NCI-H82 treated with DMSO at 0.1 percent for 48 hours (cell line): ENCODE measurements around the gene BCL2L1.
"Not testable (repeated sequence)": the region's sequence is repeated elsewhere in the genome, so short reads cannot be mapped to it uniquely, and the experiment has no call there.

Source experiments
- DNase-seq: peaks from one replicate; lab custom pipeline; 2025; ENCODE audit not compliant: unreplicated experiment; lab: John Stamatoyannopoulos, UW

BCL2L1 gene

DNA sequence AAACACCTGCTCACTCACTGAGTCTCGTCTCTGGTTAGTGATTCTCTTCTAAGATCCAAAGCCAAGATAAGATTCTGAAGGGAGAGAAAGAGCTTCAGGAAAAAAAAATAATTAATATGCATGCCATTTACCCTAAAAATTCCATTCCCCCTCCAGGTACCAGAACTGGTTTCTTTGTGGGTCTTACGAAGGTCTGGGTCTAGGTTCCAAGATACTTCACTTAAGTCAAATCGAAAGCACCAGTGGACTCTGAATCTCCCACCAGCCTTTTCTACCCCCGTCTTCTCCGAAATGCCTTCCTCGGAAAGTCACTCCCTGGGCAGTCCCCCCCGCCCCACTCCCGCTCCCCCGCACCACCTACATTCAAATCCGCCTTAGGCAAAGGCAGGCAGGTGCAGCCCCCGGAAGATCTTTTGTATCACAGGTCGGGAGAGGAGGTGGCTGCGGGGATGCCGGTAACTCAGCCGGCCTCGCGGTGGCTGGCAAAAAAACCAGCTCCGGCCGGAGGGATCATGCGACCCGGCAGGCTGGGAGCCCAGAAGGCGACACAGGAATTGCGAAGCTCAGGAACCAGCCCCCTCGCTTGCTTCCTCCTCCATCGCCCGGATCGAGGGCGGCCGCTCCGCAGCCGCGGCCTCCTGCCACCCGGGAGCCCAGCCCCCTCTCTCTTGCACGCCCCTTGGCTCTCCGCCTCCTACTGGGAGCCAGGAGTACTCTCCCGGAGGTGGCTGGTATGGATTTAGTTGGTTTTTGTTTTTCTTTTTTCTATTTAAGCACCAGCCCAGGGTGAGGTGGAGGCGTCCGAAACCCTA, at the start of gene BCL2L1:
BCL2L1 (minus strand) TSS at position 612 of the 812 bp plus-strand sequence. CDS start 650 bp downstream, outside the sequence.
- peak; percentile 64 for DNase-seq

GRCh38 chr20:31770243-31770642, 47.6 kb upstream of the BCL2L1 start:
- DNase-seq: no peak

DNA sequence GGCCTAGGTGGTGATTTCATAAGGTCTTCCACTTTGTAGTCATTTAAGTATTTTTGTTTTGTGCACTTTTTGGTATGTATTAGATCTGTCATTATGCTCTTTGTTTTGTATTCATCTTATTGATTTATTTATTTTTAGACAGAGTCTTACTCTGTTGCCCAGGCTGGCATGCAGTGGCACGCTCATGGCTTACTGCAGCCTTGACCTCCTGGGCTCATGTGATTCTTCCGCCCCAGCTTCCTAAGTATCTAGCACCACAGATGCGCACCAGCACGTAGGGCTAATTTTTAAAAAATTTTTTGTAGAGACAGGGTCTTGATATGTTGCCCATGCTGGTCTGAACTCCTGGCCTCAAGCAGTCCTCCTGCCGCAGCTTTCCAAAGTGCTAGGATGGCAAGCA, 47.0 kb upstream of the BCL2L1 start:
- DNase-seq: no peak

GRCh38 chr20:31767805-31768204, 45.1 kb upstream of the BCL2L1 start:
- no peak for DNase-seq

GRCh38 chr20:31764641-31765305, 42.1 kb upstream of the BCL2L1 start:
- DNase-seq: no peak

DNA sequence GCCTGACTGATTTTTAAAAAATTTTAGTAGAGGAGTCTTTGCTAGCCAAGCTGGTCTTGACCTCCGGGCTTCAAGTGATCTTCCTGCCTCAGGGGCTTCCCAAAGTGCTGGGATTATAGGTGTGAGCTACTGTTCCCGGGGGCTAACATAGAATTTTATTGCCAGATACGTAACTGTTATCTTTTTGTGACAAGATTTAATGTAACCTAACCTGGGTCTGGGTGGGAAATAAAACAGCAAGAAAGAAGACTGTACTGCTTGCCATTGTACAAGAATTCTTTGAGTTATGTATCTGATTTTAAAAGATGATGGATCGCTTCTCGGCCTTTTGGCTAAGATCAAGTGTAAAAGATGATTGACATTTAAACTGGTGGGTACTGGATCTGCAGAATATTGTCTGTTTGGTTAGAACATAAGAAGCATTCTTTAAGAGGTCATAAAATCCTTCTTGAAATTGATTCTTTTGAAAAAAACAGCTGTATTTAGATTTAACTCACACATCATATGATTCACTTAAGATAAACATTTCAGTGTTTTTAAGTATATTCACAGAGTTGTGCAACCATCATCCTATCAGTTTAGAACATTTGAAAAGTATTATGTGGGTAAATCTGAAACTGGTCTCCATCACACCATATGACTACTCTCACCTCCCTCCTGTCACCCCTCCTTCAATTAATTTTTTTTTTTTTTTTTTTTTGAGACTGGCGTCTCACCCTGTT, 38.0 kb upstream of the BCL2L1 start:
- DNase-seq: no peak

GRCh38 chr20:31759836-31760518, 37.3 kb upstream of the BCL2L1 start:
- no peak for DNase-seq

DNA sequence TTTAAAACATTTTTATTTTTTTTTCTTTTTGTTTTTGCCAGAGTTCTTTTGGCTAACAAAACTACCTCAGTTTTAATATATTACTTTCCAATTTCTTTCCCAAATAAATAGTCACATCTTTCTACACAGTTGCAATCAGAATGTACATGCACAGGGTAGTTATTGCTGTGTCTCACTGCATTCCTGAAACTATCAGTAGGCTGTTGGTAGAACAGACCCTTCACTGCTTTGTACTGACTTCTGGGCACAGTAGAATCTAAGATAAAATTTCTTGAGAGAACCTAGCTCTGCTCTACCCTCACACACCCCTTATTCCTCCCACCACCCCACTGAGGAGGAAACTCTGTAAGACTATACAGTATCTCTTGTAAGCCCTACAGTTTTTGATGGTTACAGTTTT, 36.3 kb upstream of the BCL2L1 start:
- DNase-seq: no peak

- no peak for DNase-seq
Observed at GRCh38 chr20:31758521-31758920, 35.9 kb upstream of the BCL2L1 start.

DNA sequence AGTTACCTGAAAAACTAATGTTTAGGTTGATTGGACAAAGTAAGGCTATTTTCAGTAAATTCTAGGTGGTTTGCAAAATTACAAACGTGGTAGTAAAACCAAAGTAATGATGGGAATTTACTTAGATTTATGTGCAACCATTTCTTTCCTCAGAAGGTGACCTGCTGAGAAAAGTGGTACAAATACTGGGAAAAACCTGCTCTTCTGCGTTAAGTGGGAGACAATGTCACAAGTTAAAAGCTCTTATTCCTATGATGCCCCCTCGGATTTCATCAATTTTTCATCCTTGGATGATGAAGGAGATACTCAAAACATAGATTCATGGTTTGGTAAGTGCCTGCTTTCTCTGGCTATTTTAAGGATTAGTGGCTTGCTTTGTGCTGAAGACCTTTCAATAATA, 34.6 kb upstream of the BCL2L1 start:
- DNase-seq: no peak

DNA sequence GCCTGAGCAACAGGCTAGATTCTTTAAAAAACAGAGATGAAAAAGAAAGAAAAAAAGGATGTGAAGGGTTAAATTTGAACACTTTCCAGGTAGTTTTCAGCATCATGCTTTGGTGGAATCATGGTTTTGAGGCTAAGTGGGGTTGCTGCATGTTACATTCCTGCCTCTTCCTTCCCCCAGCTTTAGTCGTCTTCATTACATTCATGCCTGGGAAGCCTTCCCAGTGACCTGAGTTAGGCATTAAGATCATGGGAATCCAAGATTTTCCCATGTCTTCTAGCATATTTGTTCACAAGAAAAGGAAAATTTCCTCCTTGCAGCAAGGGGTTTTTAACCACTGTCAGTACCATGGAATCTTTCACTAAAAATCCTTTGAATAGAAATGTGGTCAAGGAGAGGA, 28.5 kb upstream of the BCL2L1 start:
- DNase-seq: no peak

DNA sequence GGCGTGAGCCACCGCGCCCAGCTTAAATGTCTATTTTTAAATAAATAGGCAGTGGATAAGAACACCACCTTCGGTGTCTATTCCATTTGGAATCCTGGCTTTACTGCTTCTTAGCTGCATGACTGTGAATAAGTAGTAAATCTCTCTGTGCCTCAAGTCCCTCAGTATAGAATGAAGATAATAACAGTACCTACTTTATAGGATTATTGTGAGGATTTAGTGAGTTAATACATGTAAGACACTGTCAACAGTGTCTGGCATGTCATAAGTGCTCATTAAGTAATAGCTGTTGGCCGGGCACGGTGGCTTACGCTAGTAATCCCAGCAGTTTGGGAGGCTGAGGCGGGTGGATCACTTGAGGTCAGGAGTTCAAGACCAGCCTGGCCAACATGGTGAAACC, 26.6 kb upstream of the BCL2L1 start:
- DNase-seq: peak; percentile 92

GRCh38 chr20:31747640-31748039, 25.0 kb upstream of the BCL2L1 start:
- DNase-seq: no peak

DNA sequence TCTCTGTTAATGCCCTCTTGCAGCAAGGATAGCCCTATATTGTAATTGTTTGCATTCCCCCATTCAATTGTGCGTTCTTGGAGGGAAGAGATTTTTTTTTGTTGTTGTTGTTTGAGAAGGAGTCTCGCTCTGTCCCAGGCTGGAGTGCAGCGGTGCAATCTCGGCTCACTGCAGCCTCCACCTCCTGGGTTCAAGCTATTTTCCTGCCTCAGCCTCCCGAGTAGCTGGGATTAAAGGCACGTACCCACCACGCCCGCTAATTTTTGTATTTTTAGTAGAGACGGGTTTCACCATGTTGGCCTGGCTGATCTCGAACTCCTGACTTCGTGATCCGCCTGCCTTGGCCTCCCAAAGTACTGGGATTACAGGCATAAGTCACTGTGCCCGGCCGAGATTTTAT, 24.4 kb upstream of the BCL2L1 start:
- not testable (repeated sequence) for DNase-seq

DNA sequence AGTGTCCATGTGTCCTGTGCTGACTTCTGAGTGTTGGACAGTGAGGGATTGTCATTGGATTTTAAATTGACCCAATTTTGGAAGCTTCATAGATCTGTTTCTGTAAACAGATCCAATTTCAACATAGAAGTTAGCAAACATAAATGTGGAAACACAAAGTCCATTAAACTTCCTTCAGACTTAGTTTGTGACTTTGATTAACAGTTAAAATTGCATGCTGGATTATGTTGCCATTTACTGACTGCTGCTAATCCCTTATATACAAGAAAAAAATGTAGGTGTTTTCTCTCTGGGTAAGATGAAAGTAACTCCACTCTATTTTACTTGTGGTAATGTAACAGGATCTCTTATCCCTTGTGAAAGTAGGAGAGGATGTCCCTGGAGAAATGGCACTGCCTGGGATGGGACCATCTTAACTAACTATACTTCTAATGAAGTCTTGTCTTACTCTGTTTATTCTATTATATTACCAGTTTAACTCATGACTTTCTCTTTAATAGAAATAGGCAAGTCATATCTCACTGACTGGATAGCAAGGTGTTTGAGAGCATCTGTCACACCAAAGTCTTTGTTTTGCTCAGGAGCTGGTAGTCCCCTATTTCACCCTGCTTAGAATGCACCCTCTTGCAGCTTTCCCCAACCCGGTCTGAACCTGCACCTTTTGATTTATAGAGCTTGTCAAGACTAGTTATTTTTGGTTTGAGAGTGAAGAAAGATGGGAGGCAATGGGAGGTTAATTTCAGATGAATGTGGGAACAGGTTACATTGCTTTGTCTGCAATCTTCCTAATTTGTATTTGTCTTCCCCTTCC, 23.6 kb upstream of the BCL2L1 start:
- DNase-seq: no peak

DNA sequence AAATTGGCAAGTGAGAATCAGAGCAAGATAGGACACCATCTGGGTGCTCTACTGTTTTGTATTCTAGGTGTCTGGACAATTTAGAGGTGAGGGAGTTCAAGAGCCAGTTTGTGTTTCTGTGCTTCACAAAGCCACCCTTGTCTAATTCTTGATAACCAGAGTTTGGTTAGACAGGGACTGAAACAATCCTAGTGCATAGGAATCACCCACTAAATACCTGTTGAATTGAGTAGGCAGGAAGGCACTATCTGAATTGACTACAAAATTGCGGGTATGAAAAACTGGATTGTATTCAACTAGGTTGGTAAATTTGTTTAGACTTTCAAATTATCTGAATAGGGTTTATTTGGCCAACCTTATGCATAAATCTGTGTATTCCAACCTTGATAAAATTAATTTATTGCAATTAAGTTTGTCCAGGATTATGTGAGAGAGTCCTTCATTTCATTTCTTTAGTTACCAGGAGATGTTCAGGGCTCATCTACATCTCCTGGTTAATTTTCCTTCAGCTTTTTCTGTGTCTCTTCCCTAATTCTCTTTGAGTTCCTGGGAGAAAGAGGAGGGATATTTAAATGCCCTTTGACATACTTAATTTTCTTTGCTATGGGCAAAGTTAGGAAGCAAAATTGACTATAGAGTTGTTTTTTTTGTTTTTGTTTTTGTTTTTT, 18.1 kb upstream of the BCL2L1 start:
- no peak for DNase-seq

- no peak for DNase-seq
Observed at GRCh38 chr20:31740208-31740607, 17.5 kb upstream of the BCL2L1 start.

- no peak for DNase-seq
Observed at GRCh38 chr20:31739550-31739977, 16.9 kb upstream of the BCL2L1 start.

DNA sequence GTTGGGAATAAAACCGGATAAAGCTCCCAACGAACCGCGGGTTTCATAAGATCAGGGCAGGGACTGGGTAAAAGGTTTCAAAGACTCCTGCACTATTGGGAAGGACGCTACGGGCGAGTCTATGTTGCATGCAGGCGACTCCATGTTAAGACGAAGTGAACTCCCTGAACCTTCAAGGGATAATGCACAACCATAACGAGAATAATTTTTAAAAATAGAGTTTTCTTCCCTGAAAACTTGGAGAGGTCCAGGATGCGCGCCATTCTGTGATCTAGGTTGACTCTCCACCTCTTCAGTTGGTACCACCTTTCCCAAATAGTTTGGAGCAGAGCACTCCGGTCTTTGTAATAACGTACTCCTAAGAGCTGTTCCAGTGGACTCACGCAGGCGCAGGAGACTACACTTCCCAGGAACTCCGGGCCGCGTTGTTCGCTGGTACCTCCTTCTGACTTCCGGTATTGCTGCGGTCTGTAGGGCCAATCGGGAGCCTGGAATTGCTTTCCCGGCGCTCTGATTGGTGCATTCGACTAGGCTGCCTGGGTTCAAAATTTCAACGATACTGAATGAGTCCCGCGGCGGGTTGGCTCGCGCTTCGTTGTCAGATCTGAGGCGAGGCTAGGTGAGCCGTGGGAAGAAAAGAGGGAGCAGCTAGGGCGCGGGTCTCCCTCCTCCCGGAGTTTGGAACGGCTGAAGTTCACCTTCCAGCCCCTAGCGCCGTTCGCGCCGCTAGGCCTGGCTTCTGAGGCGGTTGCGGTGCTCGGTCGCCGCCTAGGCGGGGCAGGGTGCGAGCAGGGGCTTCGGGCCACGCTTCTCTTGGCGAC, 16.3 kb upstream of the BCL2L1 start, which contains the start of gene TPX2:
TPX2 (plus strand) TSS at position 562 of the 821 bp plus-strand sequence. CDS start 18,187 bp downstream, outside the sequence.
- DNase-seq: peak; percentile 99
